BLaER1 (cell line): Measurements from ENCODE around the gene PITPNB.

Source experiments
- H3K27ac ChIP-seq: shearing (Covaris generic); formaldehyde crosslinking; 2 replicates; pipeline ENCODE4 v1.8.1; 2022
- H3K27me3 ChIP-seq: shearing (Covaris generic); formaldehyde crosslinking; 2 replicates; pipeline ENCODE4 v1.8.1; 2022
- H3K36me3 ChIP-seq: shearing (Covaris generic); formaldehyde crosslinking; 2 replicates; pipeline ENCODE4 v1.8.1; 2022
- H3K4me1 ChIP-seq: shearing (Covaris generic); formaldehyde crosslinking; 2 replicates; pipeline ENCODE4 v1.8.1; 2022
- H3K4me2 ChIP-seq: shearing (Covaris generic); formaldehyde crosslinking; 2 replicates; pipeline ENCODE4 v1.8.1; 2022
- H3K4me3 ChIP-seq: shearing (Covaris generic); formaldehyde crosslinking; 2 replicates; pipeline ENCODE4 v1.8.1; 2022
- H3K9ac ChIP-seq: shearing (Covaris generic); formaldehyde crosslinking; 2 replicates; pipeline ENCODE4 v1.8.1; 2022
- H3K9me3 ChIP-seq: shearing (Covaris generic); formaldehyde crosslinking; 2 replicates; pipeline ENCODE4 v1.8.1; 2022
- H4K20me1 ChIP-seq: shearing (Covaris generic); formaldehyde crosslinking; 2 replicates; pipeline ENCODE4 v1.8.1; 2022
- Cebpa-rat ChIP-seq: shearing (Covaris generic); IDR thresholded peaks from 2 replicates; pipeline ENCODE4 v1.8.1; 2022

Gene PITPNB

GRCh38 chr22:27881421-27881820 is 37.6 kb downstream of the PITPNB start:
- no peak overlapping the region for H3K9ac ChIP-seq
- no peak overlapping the region for H3K4me2 ChIP-seq
- peaks cover 30% of the 10 kb centered on the region for H3K4me1 ChIP-seq
- no peak for TF ChIP-seq Cebpa-rat
- H3K36me3 ChIP-seq = peaks cover 43% of the 10 kb centered on the region
- no peaks in the 10 kb centered on the region for H3K9me3 ChIP-seq
- no peaks in the 10 kb centered on the region for H3K27me3 ChIP-seq
- no peak overlapping the region for H3K4me3 ChIP-seq
- H4K20me1 ChIP-seq = peaks cover 81% of the 10 kb centered on the region
- H3K27ac ChIP-seq = no peak overlapping the region

GRCh38 chr22:27880778-27881394 is 38.2 kb downstream of the PITPNB start:
- Histone ChIP-seq H3K9me3 (no peaks in the 10 kb centered on the region), H3K9ac (no peak overlapping the region)

GRCh38 chr22:27879923-27880322 is 39.1 kb downstream of the PITPNB start:
- H3K36me3 ChIP-seq = peaks cover 42% of the 10 kb centered on the region
- no peak overlapping the region for H3K9ac ChIP-seq
- TF ChIP-seq Cebpa-rat = no peak
- no peak overlapping the region for H3K4me2 ChIP-seq
- H3K27me3 ChIP-seq = no peaks in the 10 kb centered on the region
- peaks cover 85% of the 10 kb centered on the region for H4K20me1 ChIP-seq
- no peak overlapping the region for H3K4me3 ChIP-seq
- H3K4me1 ChIP-seq = peaks cover 38% of the 10 kb centered on the region
- H3K27ac ChIP-seq = no peak overlapping the region
- H3K9me3 ChIP-seq = no peaks in the 10 kb centered on the region

More at GRCh38 chr22:27880778-27881394, 38.2 kb downstream of the PITPNB start:
- H3K27me3 ChIP-seq = no peaks in the 10 kb centered on the region
- no peak for TF ChIP-seq Cebpa-rat
- no peak overlapping the region for H3K4me3 ChIP-seq
- H4K20me1 ChIP-seq = peaks cover 81% of the 10 kb centered on the region
- no peak overlapping the region for H3K27ac ChIP-seq
- H3K4me2 ChIP-seq = no peak overlapping the region
- H3K4me1 ChIP-seq = peaks cover 34% of the 10 kb centered on the region
- peaks cover 40% of the 10 kb centered on the region for H3K36me3 ChIP-seq

- H3K4me3 ChIP-seq = no peak overlapping the region
- peak overlapping the region; percentile 52; the same call in 1 of the 2 replicates for H3K4me2 ChIP-seq
- no peaks in the 10 kb centered on the region for H3K27me3 ChIP-seq
- H3K36me3 ChIP-seq = peaks cover 46% of the 10 kb centered on the region
- TF ChIP-seq Cebpa-rat = no peak
- H3K27ac ChIP-seq = peak overlapping the region; percentile 7; the same call in 1 of the 2 replicates
- H3K4me1 ChIP-seq = peaks cover 38% of the 10 kb centered on the region
- H3K9me3 ChIP-seq = no peaks in the 10 kb centered on the region
- peaks cover 90% of the 10 kb centered on the region for H4K20me1 ChIP-seq
- no peak overlapping the region for H3K9ac ChIP-seq
These were observed 40.5 kb downstream of the PITPNB start for GRCh38 chr22:27878541-27878940.

GRCh38 chr22:27877501-27877900 is 41.6 kb downstream of the PITPNB start:
- Histone ChIP-seq H3K4me2 (peak overlapping the region; percentile 52), H3K27me3 (no peaks in the 10 kb centered on the region), H4K20me1 (peaks cover 81% of the 10 kb centered on the region), H3K27ac (0 out of 2 replicates have a peak overlapping the region, but pooled peaks have one; percentile 12), H3K4me1 (peaks cover 38% of the 10 kb centered on the region), H3K4me3 (no peak overlapping the region), H3K9me3 (no peaks in the 10 kb centered on the region), H3K9ac (no peak overlapping the region), H3K36me3 (peaks cover 48% of the 10 kb centered on the region)
- no peak for TF ChIP-seq Cebpa-rat

- Histone ChIP-seq H3K9ac (no peak overlapping the region), H3K36me3 (peaks cover 56% of the 10 kb centered on the region), H3K4me3 (no peak overlapping the region), H4K20me1 (peaks cover 76% of the 10 kb centered on the region), H3K27me3 (no peaks in the 10 kb centered on the region), H3K4me2 (peak overlapping the region; percentile 52), H3K9me3 (no peaks in the 10 kb centered on the region), H3K27ac (no peak overlapping the region), H3K4me1 (peaks cover 38% of the 10 kb centered on the region)
- TF ChIP-seq Cebpa-rat = no peak
These were observed 42.4 kb downstream of the PITPNB start for GRCh38 chr22:27876684-27877083.

- H3K9ac ChIP-seq = no peak overlapping the region
- no peak overlapping the region for H3K27ac ChIP-seq
- H3K4me1 ChIP-seq = peaks cover 38% of the 10 kb centered on the region
- H4K20me1 ChIP-seq = peaks cover 70% of the 10 kb centered on the region
- no peaks in the 10 kb centered on the region for H3K27me3 ChIP-seq
- H3K4me3 ChIP-seq = no peak overlapping the region
- no peak for TF ChIP-seq Cebpa-rat
- no peak overlapping the region for H3K4me2 ChIP-seq
- peaks cover 64% of the 10 kb centered on the region for H3K36me3 ChIP-seq
- no peaks in the 10 kb centered on the region for H3K9me3 ChIP-seq
These were observed 43.1 kb downstream of the PITPNB start for GRCh38 chr22:27875951-27876350.

- no peak overlapping the region for H3K27ac ChIP-seq
- H3K4me1 ChIP-seq = peaks cover 38% of the 10 kb centered on the region
- H3K9ac ChIP-seq = no peak overlapping the region
- peaks cover 73% of the 10 kb centered on the region for H4K20me1 ChIP-seq
- H3K36me3 ChIP-seq = peaks cover 76% of the 10 kb centered on the region
- H3K4me2 ChIP-seq = no peak overlapping the region
- no peak overlapping the region for H3K4me3 ChIP-seq
- no peaks in the 10 kb centered on the region for H3K9me3 ChIP-seq
- no peaks in the 10 kb centered on the region for H3K27me3 ChIP-seq
- TF ChIP-seq Cebpa-rat = no peak
These were observed 44.3 kb downstream of the PITPNB start for GRCh38 chr22:27874764-27875163.

- Histone ChIP-seq H3K36me3 (peaks cover 81% of the 10 kb centered on the region), H3K27me3 (no peaks in the 10 kb centered on the region), H3K4me2 (no peak overlapping the region), H3K27ac (no peak overlapping the region), H3K4me3 (no peak overlapping the region), H3K9ac (no peak overlapping the region), H4K20me1 (peaks cover 76% of the 10 kb centered on the region), H3K4me1 (peaks cover 35% of the 10 kb centered on the region), H3K9me3 (no peaks in the 10 kb centered on the region)
- no peak for TF ChIP-seq Cebpa-rat
These were observed 44.9 kb downstream of the PITPNB start for GRCh38 chr22:27874185-27874584.

GRCh38 chr22:27873472-27873871 is 45.6 kb downstream of the PITPNB start:
- TF ChIP-seq Cebpa-rat = no peak
- peaks cover 89% of the 10 kb centered on the region for H3K36me3 ChIP-seq
- H3K27me3 ChIP-seq = no peaks in the 10 kb centered on the region
- H3K4me1 ChIP-seq = peaks cover 28% of the 10 kb centered on the region
- H4K20me1 ChIP-seq = peaks cover 76% of the 10 kb centered on the region
- H3K4me2 ChIP-seq = no peak overlapping the region
- H3K4me3 ChIP-seq = no peak overlapping the region
- H3K9me3 ChIP-seq = no peaks in the 10 kb centered on the region
- H3K27ac ChIP-seq = no peak overlapping the region
- no peak overlapping the region for H3K9ac ChIP-seq
